Karpas-422 (cell line): ENCODE results near the gene IFNE. TPM values are rescaled to one million over a fixed set of nuclear protein-coding genes. Genes with fewer than 3 reads are reported as not detected.

Experiments
- DNase-seq: peaks from one replicate; pipeline ENCODE4 v3.0.0-alpha.2; 2015
- H2AFZ ChIP-seq: fragments of 200-600 bp; sonication (generic); 2 replicates; pipeline ENCODE4 v1.6.1; 2014; ENCODE audit warnings: antibody characterized with exemption, low read length, mixed read lengths
- H3K27ac ChIP-seq: fragments of 200-600 bp; sonication (generic); 2 replicates; pipeline ENCODE4 v1.5.1; 2014; ENCODE audit warnings: mild to moderate bottlenecking, low read length, moderate library complexity
- H3K27me3 ChIP-seq: fragments of 200-600 bp; sonication (generic); 2 replicates; pipeline ENCODE4 v1.6.1; 2014; ENCODE audit warnings: low read length, mixed read lengths
- H3K36me3 ChIP-seq: fragments of 200-600 bp; sonication (generic); 2 replicates; pipeline ENCODE4 v1.6.1; 2014; ENCODE audit warnings: low read length, mixed read lengths; ENCODE audit not compliant: insufficient read depth
- H3K4me1 ChIP-seq: fragments of 200-600 bp; sonication (generic); 2 replicates; pipeline ENCODE4 v1.6.1; 2014; ENCODE audit warnings: mild to moderate bottlenecking, low read length, mixed read lengths
- H3K4me2 ChIP-seq: fragments of 200-600 bp; sonication (generic); 2 replicates; pipeline ENCODE4 v1.6.1; 2014; ENCODE audit warnings: low read length, low read depth, mild to moderate bottlenecking; ENCODE audit not compliant: poor library complexity, severe bottlenecking
- H3K4me3 ChIP-seq: fragments of 200-600 bp; sonication (generic); 2 replicates; pipeline ENCODE4 v1.5.1; 2014; ENCODE audit warnings: mild to moderate bottlenecking, antibody characterized with exemption, low read length, mixed read lengths
- H3K79me2 ChIP-seq: fragments of 200-600 bp; sonication (generic); 2 replicates; pipeline ENCODE4 v1.6.1; 2014; ENCODE audit warnings: mild to moderate bottlenecking, low read length, mixed read lengths
- H3K9ac ChIP-seq: fragments of 200-600 bp; sonication (generic); 2 replicates; pipeline ENCODE4 v1.6.0; 2014; ENCODE audit warnings: low read length
- H3K9me2 ChIP-seq: fragments of 200-600 bp; sonication (generic), shearing (Covaris generic); replicated peaks from 2 replicates; pipeline ENCODE4 v1.6.0; 2014; ENCODE audit warnings: mild to moderate bottlenecking, low read length, moderate library complexity; ENCODE audit not compliant: insufficient read depth
- H3K9me3 ChIP-seq: fragments of 300-700, 200-600 bp; sonication (generic); 2 replicates; pipeline ENCODE4 v1.6.1; 2014; ENCODE audit warnings: low read length, mixed read lengths
- H4K20me1 ChIP-seq: fragments of 200-600 bp; sonication (generic); 2 replicates; pipeline ENCODE4 v1.6.1; 2014; ENCODE audit warnings: mild to moderate bottlenecking, antibody characterized with exemption, low read length, low read depth; ENCODE audit not compliant: insufficient read depth
- total RNA-seq: library from RNA; depleted of rRNA; stranded (reverse); fragments of >200 nt; shearing (Covaris generic); gene quantifications from 2 replicates; pipeline ENCODE4 v1.2.3, GENCODE V29; 2014; ENCODE audit warnings: low replicate concordance; rRNA removed

IFNE gene, protein sequence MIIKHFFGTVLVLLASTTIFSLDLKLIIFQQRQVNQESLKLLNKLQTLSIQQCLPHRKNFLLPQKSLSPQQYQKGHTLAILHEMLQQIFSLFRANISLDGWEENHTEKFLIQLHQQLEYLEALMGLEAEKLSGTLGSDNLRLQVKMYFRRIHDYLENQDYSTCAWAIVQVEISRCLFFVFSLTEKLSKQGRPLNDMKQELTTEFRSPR
- not detected in 2 replicates for total RNA-seq

DNA sequence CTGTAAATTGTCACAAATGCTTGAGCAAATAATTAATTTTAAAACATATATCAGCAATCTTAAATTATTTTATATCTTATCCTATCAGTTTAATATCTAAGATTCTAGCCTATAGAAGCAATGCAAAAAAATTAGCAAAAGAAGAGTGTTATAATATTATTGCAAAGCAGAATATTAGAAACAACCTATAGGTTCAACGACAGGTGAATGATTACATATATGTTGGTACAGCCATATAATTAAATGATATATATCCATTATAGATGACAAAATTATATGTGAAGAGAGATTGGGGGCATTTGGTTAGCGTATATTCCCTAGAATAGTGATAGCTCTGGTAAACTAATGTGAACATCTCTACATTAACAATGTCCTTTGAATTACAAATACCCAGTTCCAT lies at the start of gene IFNE:
Gene IFNE, minus strand, starts transcription at position 101 of the 400 bp plus-strand sequence. CDS start 619 bp downstream, outside the sequence.
- H3K27ac ChIP-seq, result no peak within 1 kb of the TSS
- H3K9me2 ChIP-seq, result no peaks in the 10 kb centered on the region
- no peak within 1 kb of the TSS for H3K4me2 ChIP-seq
- no peaks in the 10 kb centered on the region for H3K4me1 ChIP-seq
- H3K9ac ChIP-seq, result no peak within 1 kb of the TSS
- no peak within 1 kb of the TSS for H2AFZ ChIP-seq
- DNase-seq, result no peak
- H3K27me3 ChIP-seq, result no peaks in the 10 kb centered on the region
- no peaks in the 10 kb centered on the region for H3K79me2 ChIP-seq
- no peaks in the 10 kb centered on the region for H3K9me3 ChIP-seq
- H4K20me1 ChIP-seq, result no peaks in the 10 kb centered on the region
- no peaks in the 10 kb centered on the region for H3K36me3 ChIP-seq
- no peak within 1 kb of the TSS for H3K4me3 ChIP-seq

GRCh38 chr9:21528123-21528808 lies 46.2 kb upstream of the IFNE start:
- Histone ChIP-seq H3K4me3 (no peak overlapping the region), H3K79me2 (no peaks in the 10 kb centered on the region), H3K4me2 (no peak overlapping the region), H3K9ac (no peak overlapping the region), H3K27me3 (no peaks in the 10 kb centered on the region), H3K9me2 (no peaks in the 10 kb centered on the region), H3K9me3 (no peaks in the 10 kb centered on the region), H2AFZ (no peak overlapping the region), H3K36me3 (no peaks in the 10 kb centered on the region), H4K20me1 (no peaks in the 10 kb centered on the region), H3K4me1 (peaks cover 2% of the 10 kb centered on the region; the same call in 1 of the 2 replicates), H3K27ac (no peak overlapping the region)
- no peak for DNase-seq

DNA sequence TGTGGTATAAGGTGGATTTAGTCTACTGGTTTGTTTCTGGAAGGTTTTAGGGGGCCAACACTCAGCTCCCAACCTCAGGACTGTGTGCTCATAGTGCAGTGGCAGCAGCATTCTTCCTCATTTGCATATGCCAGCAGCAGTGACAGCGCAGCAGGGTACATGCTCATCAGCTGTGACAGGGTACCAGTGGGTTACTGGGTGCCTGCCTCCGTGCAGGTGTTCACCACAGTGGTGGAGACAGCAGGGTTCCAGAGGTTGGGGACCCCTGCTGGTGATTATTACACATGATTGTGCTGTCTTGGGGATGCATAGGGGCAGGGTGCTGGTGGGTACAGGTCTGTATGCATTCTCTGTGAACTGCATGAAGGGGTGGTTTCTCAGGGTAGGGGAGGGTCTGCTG lies 45.5 kb upstream of the IFNE start:
- H3K27me3 ChIP-seq, result no peaks in the 10 kb centered on the region
- H3K36me3 ChIP-seq, result no peaks in the 10 kb centered on the region
- peak; percentile 60 for DNase-seq
- H3K9me2 ChIP-seq, result no peaks in the 10 kb centered on the region
- no peak overlapping the region for H3K4me3 ChIP-seq
- H3K27ac ChIP-seq, result no peak overlapping the region
- H3K4me2 ChIP-seq, result no peak overlapping the region
- H3K79me2 ChIP-seq, result no peaks in the 10 kb centered on the region
- H4K20me1 ChIP-seq, result no peaks in the 10 kb centered on the region
- no peaks in the 10 kb centered on the region for H3K9me3 ChIP-seq
- H3K4me1 ChIP-seq, result peaks cover 2% of the 10 kb centered on the region; the same call in 1 of the 2 replicates
- H3K9ac ChIP-seq, result no peak overlapping the region
- H2AFZ ChIP-seq, result no peak overlapping the region

GRCh38 chr9:21525174-21525573 lies 43.1 kb upstream of the IFNE start:
- Histone ChIP-seq H3K79me2 (no peaks in the 10 kb centered on the region), H3K9ac (no peak overlapping the region), H2AFZ (no peak overlapping the region), H3K27ac (no peak overlapping the region), H3K9me3 (no peaks in the 10 kb centered on the region), H3K9me2 (no peaks in the 10 kb centered on the region), H3K4me2 (no peak overlapping the region), H3K27me3 (no peaks in the 10 kb centered on the region), H3K36me3 (no peaks in the 10 kb centered on the region), H4K20me1 (no peaks in the 10 kb centered on the region), H3K4me3 (no peak overlapping the region), H3K4me1 (peaks cover 2% of the 10 kb centered on the region; the same call in 1 of the 2 replicates)
- DNase-seq, result no peak

- H3K79me2 ChIP-seq, result no peaks in the 10 kb centered on the region
- no peaks in the 10 kb centered on the region for H3K9me2 ChIP-seq
- H3K27ac ChIP-seq, result no peak overlapping the region
- DNase-seq, result no peak
- no peak overlapping the region for H3K9ac ChIP-seq
- H3K27me3 ChIP-seq, result no peaks in the 10 kb centered on the region
- no peaks in the 10 kb centered on the region for H4K20me1 ChIP-seq
- no peak overlapping the region for H3K4me2 ChIP-seq
- H3K9me3 ChIP-seq, result no peaks in the 10 kb centered on the region
- peaks cover 2% of the 10 kb centered on the region; the same call in 1 of the 2 replicates for H3K4me1 ChIP-seq
- no peaks in the 10 kb centered on the region for H3K36me3 ChIP-seq
- H2AFZ ChIP-seq, result no peak overlapping the region
- no peak overlapping the region for H3K4me3 ChIP-seq
Measured at GRCh38 chr9:21524099-21524830, 42.2 kb upstream of the IFNE start.

DNA sequence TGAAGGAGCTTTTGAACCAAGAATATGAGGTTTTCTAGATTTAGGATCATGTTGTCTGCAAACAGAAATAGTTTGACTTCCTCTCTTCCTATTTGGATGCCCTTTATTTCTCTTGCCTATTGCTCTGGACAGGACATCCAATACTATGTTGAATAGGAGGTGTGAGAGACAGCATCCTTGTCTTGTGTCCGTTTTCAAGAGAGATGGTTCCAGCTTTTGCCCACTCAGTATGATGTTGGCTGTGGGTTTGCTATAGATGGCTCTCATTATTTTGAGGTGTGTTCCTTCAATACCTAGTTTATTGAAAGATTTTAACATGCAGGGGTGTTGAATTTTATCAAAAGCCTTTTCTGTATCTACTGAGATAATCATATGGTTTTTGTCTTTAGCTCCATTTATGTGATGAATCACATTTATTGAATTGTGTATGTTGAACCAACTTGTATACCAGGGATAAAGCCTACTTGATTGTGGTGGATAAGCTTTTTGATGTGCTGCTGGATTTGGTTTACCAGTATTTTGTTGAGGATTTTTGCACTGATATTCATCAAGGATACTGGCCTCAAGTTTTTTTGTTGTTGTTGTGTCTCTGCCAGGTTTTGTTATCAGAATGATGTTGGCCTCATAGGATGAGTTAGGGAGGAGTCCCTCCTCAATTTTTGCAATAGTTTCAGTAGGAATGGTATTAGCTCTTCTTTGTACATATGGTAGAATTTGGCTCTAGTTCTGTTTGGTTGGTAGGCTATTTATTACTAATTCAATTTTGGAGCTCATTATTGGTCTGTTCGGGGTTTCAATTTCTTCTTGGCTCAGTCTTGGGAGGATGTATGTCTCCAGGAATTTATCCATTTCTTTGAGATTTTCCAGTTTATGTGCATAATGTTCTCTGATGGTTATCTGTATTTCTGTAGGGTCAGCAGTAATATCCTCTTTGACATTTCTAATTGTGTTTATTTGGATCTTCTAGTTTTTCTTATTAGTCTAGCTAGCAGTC lies 41.2 kb upstream of the IFNE start:
- Histone ChIP-seq H3K36me3 (no peaks in the 10 kb centered on the region), H3K4me3 (no peak overlapping the region), H3K79me2 (no peaks in the 10 kb centered on the region), H2AFZ (no peak overlapping the region), H4K20me1 (no peaks in the 10 kb centered on the region), H3K9me3 (no peaks in the 10 kb centered on the region), H3K9ac (no peak overlapping the region), H3K9me2 (no peaks in the 10 kb centered on the region), H3K27me3 (no peaks in the 10 kb centered on the region), H3K27ac (no peak overlapping the region), H3K4me2 (no peak overlapping the region), H3K4me1 (peaks cover 2% of the 10 kb centered on the region; the same call in 1 of the 2 replicates)
- DNase-seq, result no peak

- Histone ChIP-seq H4K20me1 (no peaks in the 10 kb centered on the region), H3K27ac (no peak overlapping the region), H3K9me2 (no peaks in the 10 kb centered on the region), H3K4me3 (no peak overlapping the region), H3K9me3 (no peaks in the 10 kb centered on the region), H3K4me2 (no peak overlapping the region), H3K9ac (no peak overlapping the region), H3K79me2 (no peaks in the 10 kb centered on the region), H3K4me1 (no peaks in the 10 kb centered on the region), H2AFZ (no peak overlapping the region), H3K36me3 (no peaks in the 10 kb centered on the region), H3K27me3 (no peaks in the 10 kb centered on the region)
- no peak for DNase-seq
Measured at GRCh38 chr9:21522348-21522747, 40.2 kb upstream of the IFNE start.
